Measurements from ENCODE around the gene MAFF. TPM values are rescaled to one million over a fixed set of nuclear protein-coding genes. Genes with fewer than 3 reads are reported as not detected.

MAFF gene
- total and polyA plus RNA-seq, 9 of the 15 experiments (the other 6 are each of a cell fraction or from before 2014, with no cell fraction given) = 0.51 to 8.0 (median 5.4) TPM

DNA sequence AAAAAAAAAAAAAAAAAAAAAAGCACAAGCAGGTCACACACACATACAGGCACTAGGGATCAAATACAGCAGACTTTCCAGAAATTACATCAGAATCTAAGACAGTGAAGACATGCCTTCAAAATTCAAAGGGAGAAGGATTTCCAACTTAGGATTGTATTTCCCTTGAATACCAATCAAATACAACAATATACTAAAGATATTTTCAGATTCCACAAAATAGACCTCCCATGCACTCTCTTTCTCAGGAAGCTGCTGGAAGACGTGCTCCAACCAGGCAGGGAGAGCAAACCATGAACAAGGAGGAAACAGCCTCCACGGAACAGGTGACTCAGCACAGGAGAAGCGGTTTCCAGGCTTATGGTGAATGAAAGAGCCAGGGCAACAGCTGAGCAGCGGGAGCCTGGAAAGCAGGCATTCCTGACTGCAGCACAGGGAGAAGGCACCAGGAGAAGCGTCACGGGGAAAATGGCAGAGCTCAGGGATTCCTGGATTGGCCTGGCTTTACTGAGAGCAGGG lies 39.0 kb downstream of the MAFF start (continued):
- TF ChIP-seq YY1 (IDR thresholded peaks at IDR 0.05; ENCODE audit: borderline replicate concordance in 1 of 3, control insufficient read depth in 1 of 3, extremely low read depth in 1 of 3, insufficient read depth in 3 of 3, insufficient read length in 1 of 3, insufficient replicate concordance in 2 of 3, low read depth in 1 of 3, low read length in 2 of 3) (no peak), KHSRP (IDR thresholded peaks at IDR 0.05) (no peak), ZNF551 (CRISPR knock-in tag; IDR thresholded peaks at IDR 0.05) (no peak), RUNX1 (IDR thresholded peaks at IDR 0.05; ENCODE audit: low read depth) (no peak), PRMT5 (CRISPR knock-in tag; IDR thresholded peaks at IDR 0.05) (no peak), ZNF197 (CRISPR knock-in tag; IDR thresholded peaks at IDR 0.05; ENCODE audit: low read depth) (peak; percentile 71; the same call in 1 of the 2 replicates), CBFA2T3 (IDR thresholded peaks at IDR 0.05) (no peak), ZNF318 (IDR thresholded peaks at IDR 0.05; ENCODE audit: borderline replicate concordance in 1 of 2, low read depth in 1 of 2) (0 out of 4 replicates have a peak, but pooled peaks of 1 of the 2 experiments have one; percentile 20), SP2 (IDR thresholded peaks at IDR 0.05; ENCODE audit: extremely low read depth, low read depth, low read length, poor library complexity, severe bottlenecking) (no peak), CXXC5 (CRISPR knock-in tag; IDR thresholded peaks at IDR 0.05) (peak; percentile 45; the same call in 1 of the 2 replicates), TEAD2 (tag; IDR thresholded peaks at IDR 0.05) (no peak)
- TF ChIP-seq, protein P1, sequence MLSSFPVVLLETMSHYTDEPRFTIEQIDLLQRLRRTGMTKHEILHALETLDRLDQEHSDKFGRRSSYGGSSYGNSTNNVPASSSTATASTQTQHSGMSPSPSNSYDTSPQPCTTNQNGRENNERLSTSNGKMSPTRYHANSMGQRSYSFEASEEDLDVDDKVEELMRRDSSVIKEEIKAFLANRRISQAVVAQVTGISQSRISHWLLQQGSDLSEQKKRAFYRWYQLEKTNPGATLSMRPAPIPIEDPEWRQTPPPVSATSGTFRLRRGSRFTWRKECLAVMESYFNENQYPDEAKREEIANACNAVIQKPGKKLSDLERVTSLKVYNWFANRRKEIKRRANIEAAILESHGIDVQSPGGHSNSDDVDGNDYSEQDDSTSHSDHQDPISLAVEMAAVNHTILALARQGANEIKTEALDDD (IDR thresholded peaks at IDR 0.05) = no peak
